Thyroid gland (tissue), 4 donors: Measurements from ENCODE around the gene NCOA3.

ENCODE experiments used
- CTCF ChIP-seq, 6 experiments: fragments of 200-600 bp in 3 of 6; fragments of 450-650 bp in 3 of 6; sonication (generic) in 3 of 6; IDR thresholded peaks; one replicate each; pipeline ENCODE4 v1.5.1; 2016 to 2019; ENCODE audit warnings: antibody characterized with exemption in 6 of 6, mild to moderate bottlenecking in 2 of 6, inconsistent platforms in 1 of 6, moderate library complexity in 1 of 6
- POLR2A ChIP-seq, 2 donors: fragments of 450-650 bp; IDR thresholded peaks; one replicate each; pipeline ENCODE4 v1.6.1; 2017; ENCODE audit warnings: antibody characterized with exemption in 2 of 2, mild to moderate bottlenecking in 2 of 2, moderate library complexity in 1 of 2

GRCh38 chr20:47611785-47612184 lies 110.1 kb downstream of the NCOA3 start:
- no peak for TF ChIP-seq CTCF (IDR thresholded peaks at IDR 0.05)
- no peak for TF ChIP-seq POLR2A (IDR thresholded peaks at IDR 0.05)
